Upper lobe of left lung (tissue), 6 donors: ENCODE measurements around the gene EIF4G3. TPM values are rescaled to one million over a fixed set of nuclear protein-coding genes. Genes with fewer than 3 reads are reported as not detected.
"Not testable (repeated sequence)": the region's sequence is repeated elsewhere in the genome, so short reads cannot be mapped to it uniquely, and the experiment has no call there.

Experiments used
- ATAC-seq, 2 donors: fragments of 200-7000 bp; cut with Tn5 transposase; one replicate each; pipeline ENCODE4 v1.9.1; 2022; ENCODE audit warnings: mild to moderate bottlenecking in 2 of 2, moderate library complexity in 2 of 2; ENCODE audit not compliant: low FRiP score in 2 of 2
- DNase-seq, 2 donors: peaks; one replicate each; pipeline ENCODE4 v3.0.0-alpha.2; 2019 to 2020
- H3K27ac ChIP-seq, 4 donors: fragments of 200-600 bp; sonication (generic); one replicate each; pipeline ENCODE4 v1.5.1; 2016 to 2019
- H3K27me3 ChIP-seq, 4 donors: fragments of 200-600 bp; sonication (generic); one replicate each; pipeline ENCODE4 v1.5.1; 2017 to 2019
- H3K36me3 ChIP-seq, 4 donors: fragments of 200-600 bp; sonication (generic); one replicate each; pipeline ENCODE4 v1.5.1; 2016 to 2019
- H3K4me1 ChIP-seq, 4 donors: fragments of 200-600 bp; sonication (generic); one replicate each; pipeline ENCODE4 v1.5.1; 2018 to 2019
- H3K4me3 ChIP-seq, 4 donors: fragments of 200-600 bp; sonication (generic); one replicate each; pipeline ENCODE4 v1.5.1; 2017 to 2019; ENCODE audit warnings: mild to moderate bottlenecking in 2 of 4, moderate library complexity in 1 of 4
- H3K9me3 ChIP-seq, 4 donors: fragments of 200-600 bp; sonication (generic); one replicate each; pipeline ENCODE4 v1.5.1; 2018 to 2019
- CTCF ChIP-seq, 6 experiments: fragments of 450-650 bp in 4 of 6; fragments of 200-600 bp in 2 of 6; sonication (generic) in 2 of 6; IDR thresholded peaks; one replicate each; pipeline ENCODE4 v1.5.1; 2016 to 2019; ENCODE audit warnings: antibody characterized with exemption in 6 of 6
- EP300 ChIP-seq, 4 donors: sonication (generic); formaldehyde crosslinking; IDR thresholded peaks; one replicate each; pipeline ENCODE4 v1.5.1; 2017; ENCODE audit warnings: antibody characterized with exemption in 4 of 4, control low read depth in 2 of 4
- POLR2A ChIP-seq, 4 donors: fragments of 450-650 bp; IDR thresholded peaks; one replicate each; pipeline ENCODE4 v1.5.1; 2016 to 2017; ENCODE audit warnings: antibody characterized with exemption in 4 of 4, mild to moderate bottlenecking in 2 of 4
- POLR2AphosphoS5 ChIP-seq, 2 donors: sonication (generic); formaldehyde crosslinking; IDR thresholded peaks; one replicate each; pipeline ENCODE4 v1.5.1; 2017; ENCODE audit warnings: antibody characterized with exemption in 2 of 2
- WGBS, 2 donors: methylation state at CpG; one replicate each; pipeline ENCODE4 v1.1.5; 2017 to 2018; 5-methylcytosine and 5-hydroxymethylcytosine counted together
- total RNA-seq, 6 donors: library from RNA; depleted of rRNA in 4 of 6; stranded (reverse); fragments of >200 nt in 4 of 6; gene quantifications; one replicate each; pipeline versions ENCODE4 v1.1.0 to v1.2.1, GENCODE V29; 2016 to 2021
- donor health status: DM: no; HTN: no; CAD: no; lungs with moderate emphysema.
- donor health status: DM: no; HTN: yes; CAD: no; lungs with severe emphysema.

Gene EIF4G3
- total RNA-seq, 6 donors from 2014 or later: 23.7 to 75.4 (median 38.3) TPM

DNA sequence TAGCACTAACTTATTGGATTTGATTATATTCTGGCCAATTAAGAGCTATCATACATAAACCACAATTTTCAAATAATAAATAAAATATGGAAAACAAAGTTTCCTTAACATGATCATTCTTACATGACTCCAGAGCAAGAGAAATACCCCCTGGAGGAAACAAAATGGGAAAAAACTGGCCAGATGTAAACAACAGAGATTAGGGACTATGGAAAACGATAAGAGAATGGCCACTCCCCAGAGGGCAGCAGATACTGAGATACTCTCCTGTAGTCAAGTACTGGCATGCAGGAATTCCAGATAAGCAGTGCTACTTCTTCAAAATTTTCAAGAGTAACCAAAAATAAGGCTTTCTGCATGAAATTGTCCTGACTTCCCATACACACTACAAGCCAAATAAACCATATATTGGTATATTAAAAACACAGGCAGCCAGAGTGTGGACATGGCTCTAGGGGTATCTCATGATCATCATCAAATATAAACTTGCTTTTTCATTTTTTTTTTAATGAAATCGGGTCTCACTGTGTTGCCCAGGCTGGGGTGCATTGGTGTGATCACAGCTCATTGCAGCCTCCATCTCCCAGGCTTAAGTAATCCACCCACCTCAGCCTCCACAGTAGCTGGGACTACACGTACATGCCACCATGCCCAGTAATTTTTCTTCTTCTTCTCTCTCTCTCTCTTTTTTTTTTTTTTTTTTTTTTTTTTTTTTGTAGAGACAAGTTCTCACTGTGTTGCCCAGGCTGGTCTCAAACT, 118.5 kb downstream of the EIF4G3 start:
- WGBS, 2 donors: 66 to 79% methylated on average over 3 of the region's 3 CpGs
- Histone ChIP-seq H3K9me3 (no peaks in the 10 kb centered on the region), H3K27ac (no peak overlapping the region), H3K4me1 (peaks cover 0 to 3% (median 0%) of the 10 kb centered on the region in 4 donors), H3K4me3 (no peak overlapping the region), H3K27me3 (no peaks in the 10 kb centered on the region), H3K36me3 (no peaks in the 10 kb centered on the region)
- no peak for TF ChIP-seq CTCF (IDR thresholded peaks at IDR 0.05)
- TF ChIP-seq EP300 (IDR thresholded peaks at IDR 0.05): no peak
- TF ChIP-seq POLR2AphosphoS5 (IDR thresholded peaks at IDR 0.05): no peak
- TF ChIP-seq POLR2A (IDR thresholded peaks at IDR 0.05): no peak
- DNase-seq (no peak), ATAC-seq (no peak)

GRCh38 chr1:21053189-21053928, 123.3 kb downstream of the EIF4G3 start:
- ATAC-seq, H3K27ac ChIP-seq, H3K4me1 ChIP-seq, H3K27me3 ChIP-seq, H3K4me3 ChIP-seq, H3K36me3 ChIP-seq, H3K9me3 ChIP-seq: not testable (repeated sequence)
- peak in 1 of 2 donors; percentile 49 for DNase-seq
- 100% methylated on average over 2 of the region's 59 CpGs; no CpG with 5 or more reads in 1 of the 2 donors for WGBS, 2 donors

DNA sequence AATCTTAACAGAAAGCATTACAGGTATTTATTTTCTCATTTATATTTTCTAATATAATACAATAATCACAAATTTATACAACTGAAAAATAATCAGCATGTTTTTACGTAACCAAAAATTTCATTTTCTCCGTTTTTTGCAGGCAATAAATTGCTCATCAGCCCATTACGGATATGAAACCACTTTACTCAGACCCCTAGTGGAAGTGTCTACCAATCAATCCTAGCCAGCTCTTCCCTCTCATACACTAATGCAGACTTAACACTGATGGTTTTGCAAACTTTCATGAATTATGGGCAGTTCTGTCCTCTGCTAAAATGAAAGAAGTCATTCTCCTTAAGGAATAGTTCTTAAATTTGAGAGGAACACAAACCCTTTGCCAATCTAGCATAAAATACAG, 124.7 kb downstream of the EIF4G3 start:
- Histone ChIP-seq H3K4me1 (peaks cover 0 to 3% (median 0%) of the 10 kb centered on the region in 4 donors), H3K27ac (no peak overlapping the region), H3K36me3 (peaks cover 0 to 5% (median 0%) of the 10 kb centered on the region in 4 donors), H3K27me3 (no peaks in the 10 kb centered on the region), H3K9me3 (no peaks in the 10 kb centered on the region), H3K4me3 (no peak overlapping the region)
- no peak for ATAC-seq
- TF ChIP-seq EP300 (IDR thresholded peaks at IDR 0.05): no peak
- TF ChIP-seq CTCF (IDR thresholded peaks at IDR 0.05): no peak
- TF ChIP-seq POLR2A (IDR thresholded peaks at IDR 0.05): no peak
- TF ChIP-seq POLR2AphosphoS5 (IDR thresholded peaks at IDR 0.05): no peak
- no peak for DNase-seq
- WGBS, 2 donors: 74 to 77% methylated on average over 3 of the region's 3 CpGs

DNA sequence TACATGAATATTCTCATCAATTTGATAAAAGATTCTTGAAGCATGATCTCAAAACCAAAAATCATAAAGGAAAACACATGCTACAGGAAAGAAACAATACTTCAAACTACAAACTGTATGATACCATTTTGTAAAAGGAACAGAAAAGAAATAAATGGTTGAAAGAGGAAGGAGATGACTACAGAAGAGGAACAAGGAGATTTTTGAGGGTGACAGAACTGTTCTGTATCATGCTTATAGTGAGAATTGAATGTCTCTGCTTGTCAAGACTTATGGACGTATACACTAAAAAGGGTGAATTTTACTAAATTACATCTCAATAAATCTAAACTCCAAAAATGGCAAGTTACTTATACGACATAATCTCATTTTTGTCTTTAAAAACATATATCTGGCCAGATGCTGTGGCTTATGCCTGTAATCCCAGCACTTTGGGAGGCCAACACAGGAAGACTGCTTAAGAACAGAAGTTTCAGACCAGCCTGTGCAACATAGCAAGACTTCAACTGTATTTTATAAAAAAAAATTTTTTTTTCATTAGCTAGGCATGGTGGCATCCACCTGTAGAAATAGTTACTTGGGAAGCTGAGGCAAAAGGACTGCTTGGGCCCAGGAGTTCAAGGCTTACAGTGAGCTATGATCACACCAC, 125.4 kb downstream of the EIF4G3 start:
- TF ChIP-seq EP300 (IDR thresholded peaks at IDR 0.05): no peak
- TF ChIP-seq POLR2AphosphoS5 (IDR thresholded peaks at IDR 0.05): no peak
- TF ChIP-seq POLR2A (IDR thresholded peaks at IDR 0.05): no peak
- TF ChIP-seq CTCF (IDR thresholded peaks at IDR 0.05): no peak
- no peak overlapping the region for H3K27ac ChIP-seq
- DNase-seq (no peak), ATAC-seq (peak in 1 of 2 donors; percentile 59)
- peaks cover 0 to 3% (median 0%) of the 10 kb centered on the region in 4 donors for H3K4me1 ChIP-seq
- H3K9me3 ChIP-seq: no peaks in the 10 kb centered on the region
- H3K27me3 ChIP-seq: no peaks in the 10 kb centered on the region
- WGBS, 2 donors: 68 to 85% methylated on average over 2 of the region's 2 CpGs
- H3K36me3 ChIP-seq: peaks cover 0 to 5% (median 0%) of the 10 kb centered on the region in 4 donors
- no peak overlapping the region for H3K4me3 ChIP-seq

DNA sequence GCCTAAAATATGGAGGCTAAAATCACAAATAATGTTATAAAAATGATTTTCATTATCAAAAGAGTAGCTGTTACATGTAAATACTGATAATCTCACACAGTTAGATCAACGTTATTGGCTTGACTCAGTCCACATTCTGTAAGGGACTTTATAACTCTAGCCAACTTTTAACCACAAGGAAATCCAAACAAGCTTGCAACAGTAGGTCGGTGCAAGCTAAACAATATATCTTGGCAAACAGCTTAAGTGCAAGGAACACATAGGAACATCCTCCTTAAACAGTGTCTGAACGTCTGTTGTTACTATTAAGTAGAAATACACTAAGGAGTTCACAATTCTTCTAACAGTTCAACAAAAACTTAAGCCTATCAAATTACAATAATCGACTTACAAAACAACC, 126.7 kb downstream of the EIF4G3 start:
- Histone ChIP-seq H3K27me3 (no peaks in the 10 kb centered on the region), H3K36me3 (peaks cover 0 to 5% (median 0%) of the 10 kb centered on the region in 4 donors), H3K4me1 (peaks cover 0 to 14% (median 0%) of the 10 kb centered on the region in 4 donors), H3K9me3 (no peaks in the 10 kb centered on the region), H3K4me3 (no peak overlapping the region), H3K27ac (no peak overlapping the region)
- WGBS, 2 donors: 33 to 34% methylated on average over 4 of the region's 4 CpGs
- TF ChIP-seq CTCF (IDR thresholded peaks at IDR 0.05): no peak
- no peak for TF ChIP-seq POLR2A (IDR thresholded peaks at IDR 0.05)
- no peak for TF ChIP-seq POLR2AphosphoS5 (IDR thresholded peaks at IDR 0.05)
- TF ChIP-seq EP300 (IDR thresholded peaks at IDR 0.05): no peak
- DNase-seq (no peak), ATAC-seq (no peak)
